CD4-positive, alpha-beta T cell treated with Interleukin-17A for 4 hours (primary cell): ENCODE results near the gene DNM3.

Experiments used
- DNase-seq: peaks from one replicate; pipeline ENCODE4 v3.0.0-alpha.2; 2020; ENCODE audit warnings: mixed read lengths

Gene DNM3

DNA sequence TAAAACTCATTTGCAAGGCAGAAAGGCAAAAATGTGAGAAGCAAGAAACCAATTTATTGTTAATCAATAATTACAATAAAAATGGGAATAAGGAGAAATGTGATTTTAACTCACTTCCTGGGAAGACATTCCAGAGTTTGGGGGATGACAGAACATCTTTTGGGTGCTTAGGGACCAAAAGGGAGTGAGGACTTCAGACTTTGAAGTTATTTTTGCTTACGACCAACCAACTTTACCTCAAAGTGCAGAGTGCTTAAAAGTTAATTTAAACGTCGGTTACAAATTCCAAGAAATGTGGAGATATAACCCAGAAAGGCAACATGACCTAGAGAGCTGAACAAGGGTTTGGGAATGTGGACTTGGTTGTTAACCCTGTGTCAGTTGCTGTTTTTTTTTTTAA, 344.7 kb downstream of the DNM3 start:
- no peak for DNase-seq

DNA sequence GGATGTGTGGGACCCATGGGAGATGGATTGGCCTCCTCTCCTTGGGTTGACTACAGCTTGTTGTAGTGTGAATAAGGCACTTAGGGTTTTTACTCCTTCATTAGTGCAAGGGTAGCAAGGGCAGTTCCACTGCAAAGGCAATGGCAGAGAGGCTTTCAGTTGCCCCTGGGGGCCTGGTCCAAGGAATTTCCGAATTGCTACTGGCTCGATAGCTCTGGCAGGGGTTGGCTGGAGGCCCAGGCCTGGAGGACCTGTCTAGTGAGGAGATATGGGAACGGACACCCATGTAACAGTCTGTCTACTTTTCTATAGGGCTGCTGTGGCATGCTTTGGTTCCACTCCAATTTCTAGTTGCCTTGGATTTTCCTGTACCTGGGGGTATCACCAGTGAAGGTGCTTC, 360.3 kb downstream of the DNM3 start:
- no peak for DNase-seq

DNA sequence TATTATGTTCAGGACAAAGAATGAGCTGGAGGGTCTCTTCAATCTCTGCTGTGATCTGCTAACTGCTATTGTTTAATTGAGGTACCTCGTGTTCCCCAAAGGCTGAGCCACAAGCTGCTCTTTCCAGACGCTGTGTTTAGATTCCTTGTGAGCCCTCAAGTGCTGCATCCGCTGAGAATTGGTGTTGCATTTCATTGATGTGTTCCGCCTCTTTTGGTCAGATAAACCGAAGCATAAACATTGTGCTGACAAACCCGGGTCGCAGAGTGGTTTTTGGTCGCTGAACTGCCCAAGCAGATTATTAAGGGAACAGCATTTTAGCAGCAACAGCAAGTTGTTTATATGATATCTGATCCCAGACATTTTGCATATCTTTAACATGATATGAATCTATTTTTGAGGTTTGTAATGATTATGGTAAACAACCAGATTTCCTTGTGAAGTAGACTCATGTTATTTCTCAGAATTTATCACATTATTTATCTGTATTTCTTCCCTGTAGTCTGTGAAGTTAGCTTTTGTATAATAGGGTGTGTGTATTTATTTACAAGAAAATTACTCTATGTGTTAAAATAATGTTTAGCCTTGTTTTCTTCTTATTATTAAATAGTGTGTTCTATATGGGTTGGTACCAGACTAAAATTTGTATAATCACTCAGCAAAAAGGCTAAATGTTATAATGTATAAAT, 362.0 kb downstream of the DNM3 start:
- peak; percentile 7 for DNase-seq

DNA sequence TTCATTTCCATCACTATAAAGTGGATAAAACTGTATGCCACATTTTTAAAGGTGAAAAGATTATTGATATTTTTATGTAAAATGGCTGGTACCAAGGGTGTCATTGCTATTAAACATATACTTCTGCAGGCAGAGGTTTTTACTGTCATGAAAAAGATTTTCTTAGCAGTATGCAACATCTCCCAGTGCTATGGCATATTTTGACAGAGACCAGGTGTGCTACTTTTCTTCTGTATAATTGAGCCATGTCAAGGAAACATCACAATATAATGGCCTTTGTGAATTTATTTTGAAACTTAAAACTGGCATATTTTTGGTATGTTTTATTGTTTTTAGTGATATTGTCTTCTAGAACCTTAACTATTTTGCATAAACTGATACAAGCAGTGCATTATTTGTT, 362.6 kb downstream of the DNM3 start:
- DNase-seq: no peak

DNA sequence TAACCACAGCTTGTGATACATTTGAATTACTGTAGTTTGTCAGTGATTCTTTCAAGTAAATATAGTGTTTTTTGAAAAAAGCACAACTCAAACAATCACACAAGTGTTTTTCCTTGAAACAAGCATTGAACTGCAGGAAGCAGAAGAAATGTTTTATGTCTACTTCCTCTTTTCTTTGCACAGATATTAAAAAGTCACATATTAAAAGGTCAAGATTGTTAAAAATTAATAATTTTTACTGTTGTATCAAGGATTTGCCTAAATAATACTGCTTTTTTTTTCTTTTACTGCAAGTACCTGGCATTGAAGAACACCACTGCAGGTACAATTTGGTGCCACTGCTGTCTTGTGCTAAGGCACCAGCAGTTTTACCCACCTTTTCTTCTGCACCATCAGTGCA, 365.0 kb downstream of the DNM3 start:
- no peak for DNase-seq

- DNase-seq: no peak
These were observed 367.3 kb downstream of the DNM3 start for GRCh38 chr1:172208635-172209034.

- DNase-seq: no peak
These were observed 369.9 kb downstream of the DNM3 start for GRCh38 chr1:172211221-172211620.

DNA sequence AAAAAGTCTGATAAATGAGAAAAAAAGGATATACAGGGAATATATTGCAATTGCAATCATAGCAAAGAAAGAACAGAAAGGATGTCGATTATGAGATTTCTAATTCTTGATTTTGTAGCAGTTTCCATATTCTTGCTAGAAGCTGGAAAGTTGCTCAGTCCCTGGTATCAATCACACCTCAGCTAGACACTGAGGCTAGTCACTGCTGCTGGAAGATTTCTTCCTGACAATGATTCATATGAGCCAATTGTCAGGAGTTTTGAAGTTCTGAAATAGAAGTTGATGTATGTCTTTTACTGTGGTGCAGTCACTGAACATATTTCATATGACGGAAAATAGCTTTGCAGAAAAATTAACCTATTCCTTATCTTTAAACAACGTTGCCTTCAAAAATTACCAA, 370.8 kb downstream of the DNM3 start:
- DNase-seq: no peak

GRCh38 chr1:172215006-172215405, 373.7 kb downstream of the DNM3 start:
- DNase-seq: no peak

DNA sequence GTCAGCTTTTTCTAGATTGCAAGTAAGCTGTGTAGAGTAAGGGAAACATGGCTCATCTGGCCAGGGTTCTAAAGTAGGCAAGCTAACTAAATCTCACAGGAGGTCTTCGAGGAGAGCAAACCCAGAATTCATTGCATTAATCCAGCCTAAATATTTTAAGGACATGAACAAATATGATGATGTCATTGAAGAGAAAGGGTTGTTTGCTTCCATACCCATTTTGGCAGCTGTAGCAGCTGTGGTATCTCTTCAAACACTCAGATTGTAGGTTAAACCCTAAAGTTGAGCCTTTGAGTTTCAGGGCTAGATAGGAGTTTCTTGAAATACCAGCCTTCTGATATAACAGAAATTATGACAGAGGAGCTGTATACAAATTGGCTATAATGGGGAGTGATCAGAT, 378.7 kb downstream of the DNM3 start:
- DNase-seq: no peak

DNA sequence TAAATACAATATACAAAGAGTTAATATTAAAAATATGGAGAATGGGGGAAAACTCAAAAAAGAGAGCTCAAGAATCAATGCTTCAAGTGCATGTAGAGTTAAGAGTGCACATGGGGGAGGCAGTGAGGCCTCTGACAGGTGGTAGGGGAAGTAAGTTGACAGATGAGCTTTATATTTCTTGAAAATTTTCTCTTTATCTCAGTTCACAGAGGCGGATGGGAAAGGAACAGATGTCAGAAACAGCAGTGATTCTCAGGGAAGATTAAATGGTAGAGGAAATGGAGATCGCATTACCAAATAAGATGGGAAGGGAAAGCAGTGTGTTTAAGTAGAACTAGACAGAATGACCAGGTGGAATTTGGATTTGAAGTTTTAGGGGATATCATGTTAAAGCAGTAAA, 379.1 kb downstream of the DNM3 start:
- no peak for DNase-seq

DNA sequence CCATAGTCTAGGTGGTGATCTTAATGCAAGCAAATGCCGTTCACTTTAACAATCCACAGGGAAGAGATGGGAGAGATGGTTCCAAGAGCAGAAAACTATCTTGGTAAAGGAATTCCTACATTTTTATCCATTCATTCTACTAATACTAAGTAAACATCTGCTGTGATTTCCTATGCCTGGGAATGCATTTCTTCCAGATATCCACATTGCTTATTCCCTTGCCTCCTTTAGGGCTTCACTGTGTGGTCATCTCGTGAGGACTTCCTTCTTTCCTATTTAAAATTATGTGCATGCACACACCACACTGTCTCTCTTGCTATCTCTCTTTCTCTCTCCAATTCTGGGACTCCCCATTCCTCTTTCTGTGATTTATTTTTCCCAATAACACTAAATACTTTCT, 380.1 kb downstream of the DNM3 start:
- no peak for DNase-seq

GRCh38 chr1:172224871-172225270, 383.6 kb downstream of the DNM3 start:
- no peak for DNase-seq

DNA sequence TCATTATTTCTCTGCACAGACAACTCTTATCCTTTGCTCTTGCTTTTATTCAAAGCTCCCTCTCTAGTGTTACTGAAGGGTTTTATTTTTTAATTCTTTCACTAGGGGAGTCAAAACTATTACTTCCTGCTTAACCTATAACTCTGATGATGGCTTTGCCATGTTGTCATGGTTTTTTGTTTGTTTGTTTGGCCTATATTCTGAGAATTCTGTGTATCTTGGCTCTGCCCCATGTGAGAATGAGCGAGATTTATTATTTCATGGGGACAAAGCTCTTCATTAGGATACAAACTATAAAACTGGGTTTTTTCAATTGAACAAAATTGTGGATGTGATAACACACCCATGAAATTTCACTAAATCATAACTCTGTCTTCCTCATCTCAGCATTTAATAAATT, 388.6 kb downstream of the DNM3 start:
- no peak for DNase-seq

GRCh38 chr1:172230526-172230925, 389.2 kb downstream of the DNM3 start:
- DNase-seq: no peak

DNA sequence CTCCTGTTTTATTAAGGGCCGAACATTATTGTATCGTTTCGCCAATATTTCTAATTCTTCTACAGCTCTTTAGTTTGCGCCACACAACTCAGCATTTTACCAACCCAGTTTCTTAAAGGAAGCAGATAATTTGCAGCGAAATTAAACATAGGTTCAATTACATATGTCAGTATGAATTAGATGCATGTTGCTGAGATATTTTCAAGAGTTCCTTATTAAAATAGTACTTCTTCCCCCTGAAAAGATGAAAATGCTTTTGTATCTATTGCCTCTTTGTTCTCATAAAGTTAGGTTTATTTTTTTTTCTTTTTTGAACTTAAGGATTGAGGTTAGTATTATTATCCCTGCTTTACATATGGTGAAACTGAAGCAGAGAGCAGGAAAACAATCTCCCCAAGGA, 395.7 kb downstream of the DNM3 start:
- DNase-seq: no peak

- no peak for DNase-seq
These were observed 396.9 kb downstream of the DNM3 start for GRCh38 chr1:172238158-172238557.

- no peak for DNase-seq
These were observed 397.7 kb downstream of the DNM3 start for GRCh38 chr1:172238965-172239364.

GRCh38 chr1:172239901-172240300, 398.6 kb downstream of the DNM3 start:
- no peak for DNase-seq

GRCh38 chr1:172241540-172241939, 400.2 kb downstream of the DNM3 start:
- DNase-seq: no peak

DNA sequence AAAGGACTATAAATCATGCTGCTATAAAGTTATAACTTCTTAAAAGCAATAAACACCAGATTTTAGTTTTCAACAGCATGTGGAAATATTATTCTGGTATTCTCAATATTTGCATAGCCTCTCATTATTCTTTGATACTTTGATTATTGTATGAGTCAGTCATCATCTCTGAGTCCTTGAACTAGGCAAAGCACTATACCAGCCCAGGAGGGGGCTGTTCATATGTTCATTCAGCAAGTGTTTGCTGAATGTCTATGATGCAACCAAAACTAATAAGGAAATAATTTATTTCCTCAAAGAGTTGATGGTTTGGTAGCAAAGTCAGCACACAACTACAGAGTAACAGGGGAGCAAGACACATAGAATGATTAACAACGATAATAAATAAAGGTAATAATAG, 403.6 kb downstream of the DNM3 start:
- no peak for DNase-seq

- no peak for DNase-seq
These were observed 404.5 kb downstream of the DNM3 start for GRCh38 chr1:172245788-172246187.

DNA sequence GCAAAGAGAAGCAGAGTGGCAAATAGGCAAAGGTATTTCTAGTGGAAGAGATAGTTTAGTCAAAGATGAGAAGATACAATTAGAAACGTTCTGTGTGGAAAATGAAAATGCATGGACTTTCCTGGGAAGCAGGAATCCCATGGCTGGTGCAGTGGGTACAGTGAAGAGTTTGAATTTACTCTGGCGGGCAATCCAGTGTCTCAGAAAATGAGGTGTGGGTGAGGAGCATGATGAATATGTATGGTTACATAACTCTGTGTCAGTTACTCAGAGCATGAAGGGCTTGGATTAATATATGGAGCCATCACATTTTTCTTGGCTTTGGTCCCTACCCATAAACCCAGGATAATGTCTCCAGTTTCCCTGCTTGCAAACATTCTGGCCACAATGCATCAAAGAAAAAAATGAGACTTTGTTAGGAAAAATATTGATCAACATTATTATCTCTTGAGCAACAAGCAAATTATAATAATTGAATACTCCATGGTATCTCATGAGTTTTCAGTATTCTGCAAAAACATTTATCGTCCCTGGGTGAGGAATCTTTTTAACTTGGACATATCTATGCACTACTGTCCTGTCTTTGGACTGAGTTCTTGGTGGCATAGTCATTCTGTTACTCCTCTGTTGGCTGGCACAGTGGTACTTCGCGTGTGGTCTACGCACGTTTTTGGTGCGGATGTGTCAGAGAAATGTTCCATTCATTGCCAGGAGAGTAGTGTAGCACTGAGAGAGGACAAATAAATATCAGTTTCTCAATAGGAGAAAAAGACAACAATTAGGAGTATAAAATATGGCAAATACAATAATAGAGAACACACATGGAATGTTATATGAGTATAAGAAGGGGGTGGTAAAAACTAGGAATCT, 405.5 kb downstream of the DNM3 start:
- no peak for DNase-seq

DNA sequence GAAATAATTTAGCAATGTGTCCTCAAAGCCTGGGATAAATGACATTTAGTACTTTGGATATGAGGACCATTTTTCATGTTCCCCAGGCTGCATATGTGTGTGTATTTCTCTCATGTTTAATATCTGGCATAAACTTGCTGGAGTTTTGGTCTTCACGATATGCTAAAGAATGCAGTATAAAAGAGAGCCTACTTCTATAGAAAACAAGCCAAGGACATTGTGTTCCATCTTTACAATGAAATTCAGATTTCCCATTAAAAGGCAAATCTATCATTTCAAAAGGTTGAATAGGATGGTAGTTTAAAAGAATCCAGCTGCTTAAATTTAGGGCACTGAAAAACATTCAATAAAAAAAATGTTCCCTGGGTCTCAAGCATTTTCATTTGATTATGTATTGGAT, 410.2 kb downstream of the DNM3 start:
- no peak for DNase-seq

GRCh38 chr1:172252321-172252720, 411.0 kb downstream of the DNM3 start:
- DNase-seq: no peak
